Activated T-cell treated with anti-CD3 and anti-CD28 coated beads, Interleukin-2, amount 50 U/mL, for 4 hours (primary cell): Measurements from ENCODE around the gene STMND1. TPM values are rescaled to one million over a fixed set of nuclear protein-coding genes. Genes with fewer than 3 reads are reported as not detected.

Source experiments
- ATAC-seq, 2 donors: fragments of 200-7000 bp; cut with Tn5 transposase; one replicate each; pipeline ENCODE4 v1.10.0; 2021
- DNase-seq: peaks from one replicate; pipeline ENCODE4 v3.0.0-alpha.2; 2020
- H3K27me3 Mint-ChIP-seq: one replicate; pipeline ENCODE4 v1.8.0; 2021; ENCODE audit warnings: low read depth, mixed read lengths
- H3K36me3 Mint-ChIP-seq: one replicate; pipeline ENCODE4 v1.8.0; 2022; ENCODE audit warnings: mixed read lengths; ENCODE audit not compliant: insufficient read depth
- H3K4me1 Mint-ChIP-seq: one replicate; pipeline ENCODE4 v1.8.0; 2021; ENCODE audit warnings: low read depth, mixed read lengths
- H3K4me3 Mint-ChIP-seq: one replicate; pipeline ENCODE4 v1.8.0; 2021; ENCODE audit warnings: mild to moderate bottlenecking, moderate library complexity, mixed read lengths
- H3K9me3 Mint-ChIP-seq: one replicate; pipeline ENCODE4 v1.8.0; 2021; ENCODE audit warnings: mixed read lengths
- total RNA-seq, 3 donors: library from RNA; stranded (reverse); gene quantifications; one replicate each; pipeline ENCODE4 v1.2.1, GENCODE V29; 2021

The STMND1 gene
- total RNA-seq, 3 donors from 2014 or later = not detected

DNA sequence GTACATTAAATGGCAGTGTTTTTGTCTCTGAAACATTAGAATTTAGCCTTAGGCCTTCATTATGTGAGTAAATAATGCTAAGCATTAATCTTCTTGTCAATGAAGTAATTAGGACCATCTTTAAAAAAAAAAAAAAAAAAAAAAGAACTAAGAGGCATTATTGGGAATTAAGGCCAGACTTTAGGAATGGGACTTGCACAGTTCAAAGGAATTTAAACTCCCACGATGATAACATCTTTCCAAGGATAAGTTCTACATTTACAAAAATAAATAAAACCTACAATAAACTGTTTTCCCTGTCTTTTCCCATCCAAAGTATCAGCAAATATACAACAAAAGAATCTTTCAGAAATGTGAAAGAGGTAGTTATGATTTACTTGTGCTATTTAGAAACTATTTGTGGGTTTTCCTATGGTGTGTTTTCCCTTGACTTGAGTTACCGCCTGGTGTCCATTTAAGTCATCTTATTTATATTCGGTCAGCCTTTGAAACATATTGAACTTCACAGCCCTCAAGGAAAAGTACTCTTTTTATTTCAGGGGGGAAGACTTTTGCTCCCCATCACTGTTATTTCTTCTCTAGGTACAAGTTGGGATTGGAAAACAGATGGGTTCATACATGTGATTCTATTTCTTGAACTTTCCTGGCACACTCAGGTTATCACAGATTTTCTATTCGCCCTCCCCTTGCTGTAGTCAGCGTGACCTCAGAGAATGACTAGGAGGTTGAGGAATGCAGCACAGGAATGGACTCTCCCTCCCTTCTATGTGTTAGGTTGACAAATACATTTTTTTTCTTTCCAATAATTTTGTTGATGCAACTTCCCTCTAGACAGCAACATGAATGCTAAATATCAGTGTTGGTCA, 13.6 kb downstream of the STMND1 start:
- DNase-seq = no peak
- ATAC-seq = no peak
- H3K9me3 Mint-ChIP-seq = no peaks in the 10 kb centered on the region
- H3K4me1 Mint-ChIP-seq = no peaks in the 10 kb centered on the region
- H3K36me3 Mint-ChIP-seq = no peaks in the 10 kb centered on the region
- no peaks in the 10 kb centered on the region for H3K27me3 Mint-ChIP-seq
- H3K4me3 Mint-ChIP-seq = no peak overlapping the region

GRCh38 chr6:17116117-17116440, 14.2 kb downstream of the STMND1 start:
- Mint-ChIP-seq H3K27me3 (no peaks in the 10 kb centered on the region), H3K4me1 (no peaks in the 10 kb centered on the region), H3K4me3 (no peak overlapping the region), H3K9me3 (no peaks in the 10 kb centered on the region), H3K36me3 (no peaks in the 10 kb centered on the region)
- DNase-seq = no peak
- no peak for ATAC-seq

DNA sequence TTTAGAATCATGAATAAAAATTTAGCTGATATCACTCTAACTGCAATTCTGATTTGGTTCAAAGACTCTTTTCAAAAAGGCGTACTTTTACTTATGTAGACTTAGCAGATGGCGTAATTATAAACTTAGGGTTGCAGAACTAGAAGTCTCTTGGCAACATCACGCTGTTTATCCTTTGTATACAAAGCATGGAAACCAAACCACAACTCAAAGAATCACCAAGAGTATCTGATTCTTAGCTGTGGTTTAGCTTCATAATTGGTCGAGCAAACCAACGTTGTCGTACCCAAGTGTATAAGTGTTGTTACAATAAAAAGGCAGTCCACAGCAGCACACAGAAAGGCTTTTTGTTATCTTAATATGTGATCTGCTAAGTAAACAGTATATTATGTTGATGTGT, 18.2 kb downstream of the STMND1 start:
- H3K4me3 Mint-ChIP-seq = no peak overlapping the region
- H3K27me3 Mint-ChIP-seq = no peaks in the 10 kb centered on the region
- ATAC-seq (no peak), DNase-seq (no peak)
- H3K4me1 Mint-ChIP-seq = no peaks in the 10 kb centered on the region
- H3K9me3 Mint-ChIP-seq = no peaks in the 10 kb centered on the region
- no peaks in the 10 kb centered on the region for H3K36me3 Mint-ChIP-seq

DNA sequence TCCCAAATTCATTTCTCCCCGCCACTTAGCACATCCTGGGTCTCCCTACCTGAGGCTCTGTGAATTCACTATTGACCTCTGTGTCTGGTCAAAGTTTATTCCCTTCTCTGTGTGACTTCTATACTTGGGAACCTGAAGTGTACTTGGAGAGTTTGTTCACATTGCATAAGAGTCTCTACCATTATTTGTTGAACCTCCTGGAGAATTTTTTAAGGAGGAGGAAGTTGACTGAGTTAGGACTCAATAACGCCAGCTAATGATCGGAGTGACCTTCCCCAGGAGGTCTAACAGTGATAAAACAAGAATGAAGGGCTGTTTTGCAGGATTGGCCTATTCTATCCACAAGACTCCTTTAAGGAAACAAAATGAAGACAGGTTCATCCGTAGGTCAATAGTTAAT, 23.6 kb downstream of the STMND1 start:
- no peaks in the 10 kb centered on the region for H3K36me3 Mint-ChIP-seq
- H3K4me1 Mint-ChIP-seq = no peaks in the 10 kb centered on the region
- no peak overlapping the region for H3K4me3 Mint-ChIP-seq
- H3K9me3 Mint-ChIP-seq = no peaks in the 10 kb centered on the region
- no peak for DNase-seq
- H3K27me3 Mint-ChIP-seq = peaks cover 5% of the 10 kb centered on the region
- no peak for ATAC-seq

GRCh38 chr6:17130786-17131185, 28.9 kb downstream of the STMND1 start:
- Mint-ChIP-seq H3K9me3 (peaks cover 7% of the 10 kb centered on the region), H3K4me1 (no peaks in the 10 kb centered on the region), H3K36me3 (no peaks in the 10 kb centered on the region), H3K4me3 (no peak overlapping the region), H3K27me3 (peaks cover 25% of the 10 kb centered on the region)
- no peak for DNase-seq
- no peak for ATAC-seq

GRCh38 chr6:17132967-17133366, 31.1 kb downstream of the STMND1 start:
- H3K27me3 Mint-ChIP-seq = peaks cover 25% of the 10 kb centered on the region
- no peaks in the 10 kb centered on the region for H3K36me3 Mint-ChIP-seq
- peaks cover 15% of the 10 kb centered on the region for H3K9me3 Mint-ChIP-seq
- H3K4me3 Mint-ChIP-seq = no peak overlapping the region
- DNase-seq (no peak), ATAC-seq (no peak)
- H3K4me1 Mint-ChIP-seq = no peaks in the 10 kb centered on the region

GRCh38 chr6:17138033-17138432, 36.2 kb downstream of the STMND1 start:
- Mint-ChIP-seq H3K27me3 (peaks cover 9% of the 10 kb centered on the region), H3K4me3 (no peak overlapping the region), H3K36me3 (no peaks in the 10 kb centered on the region), H3K9me3 (peaks cover 31% of the 10 kb centered on the region), H3K4me1 (no peaks in the 10 kb centered on the region)
- no peak for DNase-seq
- ATAC-seq = no peak

GRCh38 chr6:17144016-17144415, 42.2 kb downstream of the STMND1 start:
- H3K9me3 Mint-ChIP-seq = peaks cover 33% of the 10 kb centered on the region
- H3K4me3 Mint-ChIP-seq = no peak overlapping the region
- no peaks in the 10 kb centered on the region for H3K36me3 Mint-ChIP-seq
- DNase-seq (no peak), ATAC-seq (no peak)
- H3K4me1 Mint-ChIP-seq = no peaks in the 10 kb centered on the region
- H3K27me3 Mint-ChIP-seq = peaks cover 9% of the 10 kb centered on the region

DNA sequence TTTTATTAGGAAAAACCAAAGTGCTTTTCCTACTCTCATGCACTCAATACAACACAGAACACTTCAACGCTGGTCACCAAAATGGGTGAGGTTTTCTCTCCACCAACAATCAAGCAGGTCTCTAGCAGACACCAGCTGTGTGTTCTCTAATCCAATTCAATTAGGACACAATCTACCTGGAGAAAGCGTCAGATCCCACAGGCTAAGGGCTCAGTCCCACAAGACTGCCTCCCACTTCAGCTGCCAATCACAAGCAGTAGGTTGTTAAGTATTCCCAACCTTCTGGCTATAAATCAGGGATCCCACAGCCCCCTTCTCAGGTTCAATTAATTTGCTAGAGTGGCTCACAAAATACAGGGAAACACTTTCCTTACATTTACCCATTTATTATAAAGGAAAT, 47.7 kb downstream of the STMND1 start:
- no peak overlapping the region for H3K4me3 Mint-ChIP-seq
- DNase-seq (no peak), ATAC-seq (no peak)
- peaks cover 1% of the 10 kb centered on the region for H3K36me3 Mint-ChIP-seq
- H3K27me3 Mint-ChIP-seq = peaks cover 9% of the 10 kb centered on the region
- peaks cover 17% of the 10 kb centered on the region for H3K9me3 Mint-ChIP-seq
- no peaks in the 10 kb centered on the region for H3K4me1 Mint-ChIP-seq

- no peaks in the 10 kb centered on the region for H3K4me1 Mint-ChIP-seq
- DNase-seq = no peak
- H3K4me3 Mint-ChIP-seq = no peak overlapping the region
- H3K9me3 Mint-ChIP-seq = peaks cover 15% of the 10 kb centered on the region
- H3K36me3 Mint-ChIP-seq = peaks cover 1% of the 10 kb centered on the region
- ATAC-seq = no peak
- peaks cover 9% of the 10 kb centered on the region for H3K27me3 Mint-ChIP-seq
These were observed 48.2 kb downstream of the STMND1 start for GRCh38 chr6:17150096-17150495.

DNA sequence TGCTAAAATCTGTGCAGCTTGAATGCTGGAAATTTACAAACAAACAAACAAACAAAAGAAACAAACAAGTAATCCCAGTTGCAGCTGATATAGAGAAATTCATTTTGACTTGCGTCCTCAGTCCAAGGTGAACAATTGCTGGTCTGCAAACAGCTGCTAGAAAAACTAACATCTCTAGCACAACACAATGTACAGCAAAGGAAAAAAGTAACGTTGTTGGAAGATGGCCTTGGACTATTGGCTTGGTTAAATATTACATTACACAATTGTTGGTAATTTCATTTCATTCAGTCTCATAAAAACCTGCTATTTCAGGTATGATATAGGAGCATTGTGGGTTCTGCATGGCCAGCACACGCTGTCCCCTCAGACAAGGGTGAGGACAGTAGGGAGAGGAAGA, 50.0 kb downstream of the STMND1 start:
- Mint-ChIP-seq H3K4me1 (no peaks in the 10 kb centered on the region), H3K9me3 (peaks cover 9% of the 10 kb centered on the region), H3K36me3 (peaks cover 1% of the 10 kb centered on the region)

DNA sequence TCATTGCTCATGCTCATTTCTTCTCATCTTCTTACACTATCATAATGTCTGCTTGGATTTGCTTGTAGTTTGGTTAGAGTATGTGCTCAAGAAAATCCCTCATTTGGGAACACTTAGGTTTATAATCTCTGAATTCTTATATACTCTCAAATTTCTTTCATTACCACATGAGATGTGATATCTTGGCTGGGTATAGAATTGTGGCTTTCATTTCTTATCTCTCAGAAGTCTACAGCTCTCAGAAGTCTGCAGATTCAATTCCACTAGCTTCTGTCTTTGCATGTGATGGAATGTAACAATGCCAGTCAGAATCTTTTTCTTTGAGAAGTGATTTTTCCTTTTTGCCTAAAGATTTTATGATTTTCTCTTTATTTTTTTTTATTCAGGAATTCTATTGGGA, 50.9 kb downstream of the STMND1 start:
- DNase-seq (no peak), ATAC-seq (no peak)
- Mint-ChIP-seq H3K27me3 (peaks cover 5% of the 10 kb centered on the region), H3K9me3 (peaks cover 9% of the 10 kb centered on the region), H3K36me3 (peaks cover 1% of the 10 kb centered on the region), H3K4me1 (no peaks in the 10 kb centered on the region), H3K4me3 (no peak overlapping the region)

More for the DNA sequence above, 50.0 kb downstream of the STMND1 start:
- no peak overlapping the region for H3K4me3 Mint-ChIP-seq
- ATAC-seq = no peak
- H3K27me3 Mint-ChIP-seq = peaks cover 5% of the 10 kb centered on the region
- no peak for DNase-seq

- Mint-ChIP-seq H3K4me1 (no peaks in the 10 kb centered on the region), H3K9me3 (peaks cover 9% of the 10 kb centered on the region), H3K27me3 (peaks cover 19% of the 10 kb centered on the region), H3K36me3 (peaks cover 1% of the 10 kb centered on the region), H3K4me3 (no peak overlapping the region)
- peak; percentile 47 for DNase-seq
- ATAC-seq = peak in 1 of 2 donors; percentile 65
These were observed 54.5 kb downstream of the STMND1 start for GRCh38 chr6:17156112-17156921.

- Mint-ChIP-seq H3K9me3 (peaks cover 9% of the 10 kb centered on the region), H3K36me3 (peaks cover 2% of the 10 kb centered on the region), H3K4me3 (no peak overlapping the region), H3K4me1 (no peaks in the 10 kb centered on the region), H3K27me3 (peaks cover 23% of the 10 kb centered on the region)
- ATAC-seq = no peak
- no peak for DNase-seq
These were observed 55.1 kb downstream of the STMND1 start for GRCh38 chr6:17156966-17157365.

DNA sequence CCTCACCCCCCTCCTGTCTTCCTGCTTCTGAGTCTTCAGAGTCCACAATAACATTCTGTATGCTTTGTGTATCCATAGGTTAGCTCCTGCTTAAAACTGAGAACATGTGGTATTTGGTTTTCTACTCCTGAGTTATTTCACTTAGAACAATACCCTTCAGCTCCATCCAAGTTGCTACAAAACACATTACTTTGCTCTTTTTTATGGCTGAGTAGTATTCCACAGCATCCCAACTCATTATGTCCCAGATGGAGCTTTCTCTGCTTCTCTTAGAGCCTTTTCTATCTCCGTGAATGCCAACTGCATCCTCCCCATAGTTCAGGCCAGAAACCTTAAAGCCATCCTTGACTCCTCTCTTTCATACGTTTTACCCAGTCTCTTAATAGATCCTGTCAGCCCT, 55.8 kb downstream of the STMND1 start:
- Mint-ChIP-seq H3K4me3 (no peak overlapping the region), H3K4me1 (no peaks in the 10 kb centered on the region), H3K36me3 (peaks cover 4% of the 10 kb centered on the region), H3K9me3 (peaks cover 5% of the 10 kb centered on the region), H3K27me3 (peaks cover 26% of the 10 kb centered on the region)
- ATAC-seq = no peak
- no peak for DNase-seq
